SU-DHL-6 (cell line): ENCODE data around the gene IL6R.

Experiments used
- H2AFZ ChIP-seq: fragments of 200-600 bp; sonication (generic); 2 replicates; pipeline ENCODE4 v1.6.1; 2014; ENCODE audit warnings: low read depth, mild to moderate bottlenecking, moderate library complexity, mixed read lengths, antibody characterized with exemption, low read length; ENCODE audit not compliant: severe bottlenecking
- H3F3A ChIP-seq: fragments of 200-600 bp; shearing (Covaris generic); 2 replicates; pipeline ENCODE4 v1.6.0; 2016; ENCODE audit warnings: antibody characterized with exemption, mild to moderate bottlenecking; ENCODE audit not compliant: insufficient read depth
- H3K27ac ChIP-seq: fragments of 200-600 bp; sonication (generic); 2 replicates; pipeline ENCODE4 v1.5.1; 2016; ENCODE audit warnings: low read depth, mild to moderate bottlenecking, low read length, moderate library complexity, mixed read lengths
- H3K27me3 ChIP-seq: fragments of 200-600 bp; sonication (generic), shearing (Covaris generic); 2 replicates; pipeline ENCODE4 v1.6.0; 2014; ENCODE audit warnings: mild to moderate bottlenecking, low read length
- H3K36me3 ChIP-seq: fragments of 200-600 bp; sonication (generic); 2 replicates; pipeline ENCODE4 v1.6.1; 2014; ENCODE audit warnings: mild to moderate bottlenecking, low read length, mixed read lengths
- H3K4me2 ChIP-seq: fragments of 300-600, 200-600 bp; shearing (Covaris generic), sonication (generic); 2 replicates; pipeline ENCODE4 v1.6.0; 2014; ENCODE audit warnings: low read length, low read depth, mild to moderate bottlenecking; ENCODE audit not compliant: poor library complexity, severe bottlenecking
- H3K4me3 ChIP-seq: fragments of 200-600 bp; sonication (generic); 2 replicates; pipeline ENCODE4 v1.5.1; 2014; ENCODE audit warnings: antibody characterized with exemption, low read length, mild to moderate bottlenecking, mixed read lengths; ENCODE audit not compliant: insufficient read depth, poor library complexity, severe bottlenecking
- H3K79me2 ChIP-seq: fragments of 200-600 bp; sonication (generic); 2 replicates; pipeline ENCODE4 v1.6.1; 2014; ENCODE audit warnings: mild to moderate bottlenecking, low read length, moderate library complexity; ENCODE audit not compliant: insufficient read depth
- H3K9ac ChIP-seq: fragments of 200-600 bp; sonication (generic); 2 replicates; pipeline ENCODE4 v1.7.0; 2014; ENCODE audit warnings: mild to moderate bottlenecking, low read length
- H3K9me2 ChIP-seq: fragments of 200-600 bp; sonication (generic); replicated peaks from 2 replicates; pipeline ENCODE4 v1.6.1; 2014; ENCODE audit warnings: low read length; ENCODE audit not compliant: insufficient read depth
- H3K9me3 ChIP-seq: fragments of 200-600 bp; sonication (generic); 2 replicates; pipeline ENCODE4 v1.6.1; 2014; ENCODE audit warnings: low read length, mixed read lengths; ENCODE audit not compliant: insufficient read depth
- H4K20me1 ChIP-seq: fragments of 200-600 bp; sonication (generic); 2 replicates; pipeline ENCODE4 v1.6.1; 2014; ENCODE audit warnings: low read depth, mild to moderate bottlenecking, antibody characterized with exemption, low read length, moderate library complexity, mixed read lengths
- EZH2phosphoT487 ChIP-seq: fragments of 200-600 bp; sonication (generic), shearing (Covaris generic); conservative IDR thresholded peaks from 2 replicates; pipeline ENCODE4 v1.6.1; 2018; ENCODE audit warnings: mild to moderate bottlenecking, antibody characterized with exemption, low read length, moderate library complexity, mixed read lengths
- TF ChIP-seq, protein P1 (sequence below): fragments of 200-600 bp; sonication (generic); IDR thresholded peaks from one replicate; pipeline ENCODE4 v1.5.1; 2017; ENCODE audit warnings: antibody characterized with exemption, mild to moderate bottlenecking, low read length, moderate library complexity; ENCODE audit not compliant: insufficient read depth, poor library complexity, severe bottlenecking

Gene IL6R

DNA sequence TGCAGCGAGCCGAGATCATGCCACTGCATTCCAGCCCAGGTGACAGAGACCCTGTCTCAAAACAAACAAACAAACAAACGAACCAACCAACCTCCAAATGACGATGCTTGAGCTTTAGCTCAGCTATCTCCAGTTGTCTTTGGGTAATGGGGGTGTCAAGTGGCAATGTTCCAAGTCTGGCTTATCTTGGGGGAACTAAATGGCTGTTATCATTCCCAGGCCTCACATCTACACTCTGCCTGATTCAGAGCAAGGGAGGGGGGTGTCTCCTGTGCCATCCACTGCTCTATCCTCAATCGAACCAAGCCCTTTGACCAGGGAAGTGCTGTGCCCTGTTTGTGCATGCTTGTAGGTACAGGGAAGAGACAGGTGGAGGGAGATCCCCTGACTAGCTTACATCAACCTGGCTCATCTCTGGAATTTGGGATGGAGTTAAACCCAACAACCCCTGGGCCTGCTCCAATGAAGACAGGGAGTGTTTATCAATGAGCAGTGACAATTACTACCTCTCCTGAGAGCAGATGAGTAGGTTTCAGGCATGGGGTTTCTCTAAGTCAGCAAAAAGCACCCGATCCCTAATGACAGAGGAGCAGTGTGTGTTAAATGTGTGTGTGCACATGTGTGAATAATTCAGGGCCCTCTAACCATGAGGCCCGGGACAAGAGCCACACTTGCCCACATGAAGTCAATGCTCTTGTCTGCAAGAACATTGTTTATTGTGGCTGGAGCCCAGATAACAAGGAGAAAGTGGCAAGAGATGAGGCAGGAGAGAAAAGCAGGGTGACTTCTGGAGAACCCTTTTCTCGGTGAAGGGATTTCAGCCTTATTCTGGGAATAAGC is 20.3 kb upstream of the IL6R start:
- no peak overlapping the region for H3K9ac ChIP-seq
- no peaks in the 10 kb centered on the region for H3K79me2 ChIP-seq
- no peak overlapping the region for H3K27ac ChIP-seq
- H3K4me3 ChIP-seq = no peak overlapping the region
- H4K20me1 ChIP-seq = no peaks in the 10 kb centered on the region
- peak overlapping the region; percentile 96 for H2AFZ ChIP-seq
- no peaks in the 10 kb centered on the region for H3K27me3 ChIP-seq
- H3K9me2 ChIP-seq = no peaks in the 10 kb centered on the region
- no peak for TF ChIP-seq EZH2phosphoT487
- TF ChIP-seq, protein P1, sequence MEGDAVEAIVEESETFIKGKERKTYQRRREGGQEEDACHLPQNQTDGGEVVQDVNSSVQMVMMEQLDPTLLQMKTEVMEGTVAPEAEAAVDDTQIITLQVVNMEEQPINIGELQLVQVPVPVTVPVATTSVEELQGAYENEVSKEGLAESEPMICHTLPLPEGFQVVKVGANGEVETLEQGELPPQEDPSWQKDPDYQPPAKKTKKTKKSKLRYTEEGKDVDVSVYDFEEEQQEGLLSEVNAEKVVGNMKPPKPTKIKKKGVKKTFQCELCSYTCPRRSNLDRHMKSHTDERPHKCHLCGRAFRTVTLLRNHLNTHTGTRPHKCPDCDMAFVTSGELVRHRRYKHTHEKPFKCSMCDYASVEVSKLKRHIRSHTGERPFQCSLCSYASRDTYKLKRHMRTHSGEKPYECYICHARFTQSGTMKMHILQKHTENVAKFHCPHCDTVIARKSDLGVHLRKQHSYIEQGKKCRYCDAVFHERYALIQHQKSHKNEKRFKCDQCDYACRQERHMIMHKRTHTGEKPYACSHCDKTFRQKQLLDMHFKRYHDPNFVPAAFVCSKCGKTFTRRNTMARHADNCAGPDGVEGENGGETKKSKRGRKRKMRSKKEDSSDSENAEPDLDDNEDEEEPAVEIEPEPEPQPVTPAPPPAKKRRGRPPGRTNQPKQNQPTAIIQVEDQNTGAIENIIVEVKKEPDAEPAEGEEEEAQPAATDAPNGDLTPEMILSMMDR = no peak
- no peaks in the 10 kb centered on the region for H3K36me3 ChIP-seq
- H3F3A ChIP-seq = no peaks in the 10 kb centered on the region
- no peaks in the 10 kb centered on the region for H3K9me3 ChIP-seq
- no peak overlapping the region for H3K4me2 ChIP-seq

DNA sequence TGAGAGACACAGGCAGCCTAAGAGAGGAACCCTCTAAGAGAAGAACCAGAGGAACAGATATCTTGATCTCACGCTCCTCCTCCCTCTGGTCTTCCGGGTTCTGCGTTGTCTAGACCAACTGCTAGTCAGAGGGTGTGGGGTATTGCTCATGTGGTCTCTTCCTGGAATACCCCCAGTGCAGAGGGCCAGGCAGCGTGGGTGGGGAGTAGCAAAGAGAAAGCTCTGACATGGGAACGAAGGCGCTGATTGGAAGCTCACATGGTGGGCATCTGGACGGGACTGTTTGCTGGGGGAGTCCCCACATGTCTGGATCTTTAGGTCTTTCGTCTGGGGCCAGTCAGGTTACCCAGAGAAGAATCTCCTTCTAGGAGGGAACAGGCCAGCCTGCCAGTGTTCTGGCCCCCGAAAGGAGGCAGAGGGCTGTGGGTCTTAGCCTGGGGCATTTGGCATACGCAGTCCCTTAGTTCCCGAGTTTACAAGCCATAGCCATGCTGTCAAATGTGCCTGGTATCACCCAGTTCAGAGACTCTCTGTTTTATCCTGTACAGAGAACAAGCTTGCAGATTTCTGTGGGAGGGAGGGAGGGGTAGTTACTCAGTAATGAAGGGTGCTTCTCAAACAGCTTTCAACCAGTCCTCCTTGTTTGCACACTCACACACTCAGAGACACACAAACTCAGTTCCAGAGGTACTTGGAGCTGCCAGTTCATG is 18.3 kb upstream of the IL6R start:
- Histone ChIP-seq H3F3A (no peaks in the 10 kb centered on the region), H3K27me3 (no peaks in the 10 kb centered on the region), H3K4me3 (no peak overlapping the region), H3K36me3 (no peaks in the 10 kb centered on the region), H2AFZ (peak overlapping the region; percentile 1), H3K79me2 (no peaks in the 10 kb centered on the region), H3K4me2 (no peak overlapping the region), H3K27ac (no peak overlapping the region), H3K9me3 (no peaks in the 10 kb centered on the region), H3K9ac (no peak overlapping the region), H4K20me1 (no peaks in the 10 kb centered on the region), H3K9me2 (no peaks in the 10 kb centered on the region)
- TF ChIP-seq, protein P1 = no peak
- no peak for TF ChIP-seq EZH2phosphoT487

DNA sequence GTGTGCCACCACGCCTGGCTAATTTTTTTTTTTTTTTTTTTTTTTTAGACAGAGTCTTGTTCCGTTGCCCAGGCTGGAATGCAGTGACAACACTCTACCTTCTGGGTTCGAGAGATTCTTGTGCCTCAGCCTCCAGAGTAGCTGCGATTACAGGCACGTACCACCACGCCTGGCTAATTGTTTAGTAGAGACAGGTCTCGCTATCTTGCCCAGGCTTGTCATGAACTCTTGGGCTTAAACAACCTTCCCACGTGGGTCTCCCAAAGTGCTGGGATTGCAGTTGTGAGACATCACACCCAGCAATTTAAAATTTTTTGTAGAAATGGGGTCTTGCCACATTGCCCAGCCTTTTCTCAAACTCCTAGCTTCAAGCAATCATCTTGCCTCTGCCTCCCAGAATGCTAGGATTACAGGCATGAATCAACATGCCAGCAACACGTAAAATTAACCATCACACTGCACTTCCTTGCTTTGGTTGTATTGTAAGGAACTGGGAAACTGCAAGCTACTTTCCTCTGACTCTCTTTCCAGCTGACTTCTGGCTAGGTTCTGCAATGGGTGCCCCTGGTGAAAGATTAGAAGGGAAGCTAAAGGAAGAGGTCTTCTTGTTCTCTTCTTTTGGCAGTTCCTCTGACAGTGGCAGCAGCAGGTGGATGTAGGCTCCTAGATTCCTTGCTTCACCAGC is 13.9 kb upstream of the IL6R start:
- H3K9me3 ChIP-seq = no peaks in the 10 kb centered on the region
- H3K27ac ChIP-seq = no peak overlapping the region
- H4K20me1 ChIP-seq = no peaks in the 10 kb centered on the region
- no peaks in the 10 kb centered on the region for H3K9me2 ChIP-seq
- H3K4me2 ChIP-seq = no peak overlapping the region
- H3K36me3 ChIP-seq = no peaks in the 10 kb centered on the region
- H3K4me3 ChIP-seq = no peak overlapping the region
- H3K27me3 ChIP-seq = no peaks in the 10 kb centered on the region
- no peak overlapping the region for H2AFZ ChIP-seq
- H3F3A ChIP-seq = no peaks in the 10 kb centered on the region
- no peak overlapping the region for H3K9ac ChIP-seq
- no peak for TF ChIP-seq EZH2phosphoT487
- TF ChIP-seq, protein P1 = no peak
- H3K79me2 ChIP-seq = no peaks in the 10 kb centered on the region
